ENCODE results near the gene AKAP14.

The AKAP14 gene

DNA sequence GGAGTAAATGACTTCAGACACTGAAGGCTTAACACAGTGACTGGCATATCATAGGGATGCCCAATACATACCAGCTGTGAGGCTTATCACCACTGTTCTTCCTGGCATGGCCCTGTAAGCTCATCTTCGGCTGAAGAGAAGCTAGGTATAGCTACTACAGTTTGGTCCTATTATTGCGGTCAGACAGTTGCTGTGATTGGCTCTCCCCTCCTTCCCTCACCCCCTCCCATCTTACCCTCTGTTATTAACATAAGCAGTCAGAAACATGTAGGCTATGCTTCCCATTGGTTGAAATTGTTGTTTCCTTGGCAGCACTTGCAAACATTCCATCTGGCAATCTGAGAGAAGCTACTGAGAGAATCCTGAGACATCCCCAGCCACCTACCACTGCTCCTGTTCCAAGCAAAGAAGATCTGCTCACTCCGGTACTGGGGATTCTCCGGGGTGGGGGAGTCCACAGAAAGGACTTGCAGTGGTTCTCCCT lies at the start of gene AKAP14:
AKAP14 (plus strand) TSS at position 51 of the 484 bp plus-strand sequence. CDS start 7,331 bp downstream, outside the sequence.
- TF ChIP-seq, protein P1, sequence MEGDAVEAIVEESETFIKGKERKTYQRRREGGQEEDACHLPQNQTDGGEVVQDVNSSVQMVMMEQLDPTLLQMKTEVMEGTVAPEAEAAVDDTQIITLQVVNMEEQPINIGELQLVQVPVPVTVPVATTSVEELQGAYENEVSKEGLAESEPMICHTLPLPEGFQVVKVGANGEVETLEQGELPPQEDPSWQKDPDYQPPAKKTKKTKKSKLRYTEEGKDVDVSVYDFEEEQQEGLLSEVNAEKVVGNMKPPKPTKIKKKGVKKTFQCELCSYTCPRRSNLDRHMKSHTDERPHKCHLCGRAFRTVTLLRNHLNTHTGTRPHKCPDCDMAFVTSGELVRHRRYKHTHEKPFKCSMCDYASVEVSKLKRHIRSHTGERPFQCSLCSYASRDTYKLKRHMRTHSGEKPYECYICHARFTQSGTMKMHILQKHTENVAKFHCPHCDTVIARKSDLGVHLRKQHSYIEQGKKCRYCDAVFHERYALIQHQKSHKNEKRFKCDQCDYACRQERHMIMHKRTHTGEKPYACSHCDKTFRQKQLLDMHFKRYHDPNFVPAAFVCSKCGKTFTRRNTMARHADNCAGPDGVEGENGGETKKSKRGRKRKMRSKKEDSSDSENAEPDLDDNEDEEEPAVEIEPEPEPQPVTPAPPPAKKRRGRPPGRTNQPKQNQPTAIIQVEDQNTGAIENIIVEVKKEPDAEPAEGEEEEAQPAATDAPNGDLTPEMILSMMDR (IDR thresholded peaks at IDR 0.05; ENCODE audit: low read depth, low read length), result no peak

DNA sequence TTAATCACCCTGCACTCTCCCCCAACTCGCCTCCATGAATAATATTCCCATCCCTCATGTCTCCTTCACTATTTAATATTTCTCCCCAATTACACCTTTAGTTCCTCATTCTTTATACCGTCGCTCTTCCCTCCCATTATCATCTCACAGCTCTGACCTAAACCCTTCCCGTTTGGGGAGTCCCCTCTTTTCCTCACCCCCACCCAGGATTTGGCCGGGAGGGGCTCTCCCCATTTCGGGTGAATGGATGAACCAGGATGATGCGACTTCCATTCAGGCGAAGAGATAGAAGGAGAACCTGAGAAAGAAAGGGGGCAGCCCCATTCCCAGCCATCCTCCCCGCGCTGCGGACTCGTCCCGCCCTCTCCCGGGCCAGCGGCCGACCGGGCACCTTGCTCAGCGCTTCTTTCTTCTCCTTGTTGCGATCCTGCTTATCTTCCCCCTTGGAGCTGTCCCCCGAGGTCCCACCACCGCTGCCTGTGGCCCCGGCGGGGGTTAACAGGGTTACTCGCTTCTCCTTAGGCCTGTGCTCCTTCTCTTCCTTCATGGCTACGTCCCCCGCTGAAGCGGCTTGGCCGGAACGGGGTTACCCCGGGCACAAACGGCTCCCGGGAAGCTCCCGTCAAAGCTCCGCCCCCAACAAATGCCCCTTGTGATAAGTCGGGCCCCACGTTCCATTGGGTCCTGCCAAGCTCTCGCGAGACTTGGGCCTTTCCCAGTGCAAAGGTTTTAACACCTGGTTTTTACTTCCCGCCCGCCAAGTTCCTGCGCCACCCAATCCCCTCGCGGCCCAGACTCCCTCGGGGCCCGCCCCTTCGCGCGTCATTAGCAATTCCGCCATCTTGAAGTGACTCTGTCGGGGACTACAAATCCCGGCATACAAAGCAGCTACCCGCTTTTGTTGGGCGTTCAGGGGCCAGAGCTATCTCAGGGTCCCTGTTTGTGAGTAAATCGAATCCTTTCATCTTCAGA lies 43.0 kb upstream of the AKAP14 start, which contains the start of gene UPF3B:
UPF3B (minus strand) TSS at position 582 of the 972 bp plus-strand sequence; CDS start at position 547, 35 bp downstream.
- peak; percentile 96 for DNase-seq (ENCODE audit: extremely low read depth, low read depth)

More for the DNA sequence above, at the start of gene AKAP14:
- no peak for DNase-seq (ENCODE audit: extremely low read depth, low read depth)

DNA sequence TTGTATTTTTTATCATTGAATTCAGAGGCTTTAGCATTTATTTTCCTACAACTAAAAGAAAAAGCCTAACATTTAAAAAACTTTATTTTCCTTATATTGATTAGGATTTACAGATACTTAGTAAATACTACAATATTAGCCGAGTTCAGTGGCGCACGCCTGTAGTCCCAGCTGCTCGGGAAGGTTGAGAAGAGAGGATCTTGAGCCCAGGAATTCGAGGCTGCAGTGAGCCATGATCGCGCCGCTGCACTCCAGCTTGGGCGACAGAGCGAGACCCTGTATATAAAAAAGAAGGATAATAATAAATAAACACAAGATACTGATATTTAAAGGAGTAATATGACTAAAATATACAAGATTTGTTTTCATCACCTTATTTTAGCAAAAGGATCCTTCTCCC lies 42.2 kb upstream of the AKAP14 start:
- TF ChIP-seq, protein P1 (IDR thresholded peaks at IDR 0.05; ENCODE audit: low read depth, low read length), result no peak

More for the DNA sequence above, 43.0 kb upstream of the AKAP14 start, which contains the start of gene UPF3B:
- TF ChIP-seq, protein P1 (IDR thresholded peaks at IDR 0.05; ENCODE audit: low read depth, low read length), result no peak

DNA sequence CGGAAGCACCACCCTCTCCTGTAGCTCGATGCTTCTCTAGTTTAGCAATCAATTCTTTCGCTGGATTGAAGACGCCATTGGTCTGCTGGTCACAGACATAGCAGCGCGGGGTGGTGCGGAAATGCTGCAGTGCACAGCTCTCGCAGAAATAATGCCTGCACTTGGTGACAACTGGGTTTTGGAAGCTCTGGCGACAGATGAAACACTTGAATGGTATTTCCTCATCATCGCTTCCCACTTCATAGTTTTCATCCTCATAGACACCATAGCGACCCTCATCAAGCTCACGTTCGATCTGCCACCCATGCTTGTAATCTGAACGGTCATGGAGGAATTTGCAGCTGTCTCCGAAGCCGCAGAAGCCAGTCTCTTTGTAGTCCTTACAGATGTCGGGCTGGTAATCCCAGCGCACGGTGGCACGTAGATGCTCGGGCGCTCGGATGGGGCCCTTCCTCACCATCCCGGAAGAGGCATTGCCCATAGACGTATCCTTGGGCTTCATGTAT lies 25.0 kb upstream of the AKAP14 start:
- DNase-seq (ENCODE audit: extremely low read depth, low read depth), result no peak

More for the DNA sequence above, 42.2 kb upstream of the AKAP14 start:
- no peak for DNase-seq (ENCODE audit: extremely low read depth, low read depth)

DNA sequence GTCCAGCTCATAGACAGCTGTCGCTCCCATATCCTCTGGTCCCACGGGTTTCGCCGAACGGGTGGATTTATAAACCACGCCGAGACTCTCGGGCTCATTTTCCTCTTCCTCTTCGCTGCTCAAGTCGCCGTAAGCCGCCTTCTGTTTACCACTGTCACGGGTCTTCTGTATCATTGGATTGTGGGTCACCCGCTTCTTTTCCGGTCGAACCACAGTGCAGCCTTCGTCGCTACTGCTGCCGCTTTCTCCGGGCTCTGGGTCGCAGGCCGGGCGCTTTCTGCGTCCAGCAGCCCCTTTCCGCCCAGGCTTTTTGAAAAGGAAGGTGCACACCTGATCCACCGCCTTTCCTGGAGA lies 24.5 kb upstream of the AKAP14 start:
- DNase-seq (ENCODE audit: extremely low read depth, low read depth), result no peak

More for the DNA sequence above, 25.0 kb upstream of the AKAP14 start:
- TF ChIP-seq, protein P1 (IDR thresholded peaks at IDR 0.05; ENCODE audit: low read depth, low read length), result no peak

DNA sequence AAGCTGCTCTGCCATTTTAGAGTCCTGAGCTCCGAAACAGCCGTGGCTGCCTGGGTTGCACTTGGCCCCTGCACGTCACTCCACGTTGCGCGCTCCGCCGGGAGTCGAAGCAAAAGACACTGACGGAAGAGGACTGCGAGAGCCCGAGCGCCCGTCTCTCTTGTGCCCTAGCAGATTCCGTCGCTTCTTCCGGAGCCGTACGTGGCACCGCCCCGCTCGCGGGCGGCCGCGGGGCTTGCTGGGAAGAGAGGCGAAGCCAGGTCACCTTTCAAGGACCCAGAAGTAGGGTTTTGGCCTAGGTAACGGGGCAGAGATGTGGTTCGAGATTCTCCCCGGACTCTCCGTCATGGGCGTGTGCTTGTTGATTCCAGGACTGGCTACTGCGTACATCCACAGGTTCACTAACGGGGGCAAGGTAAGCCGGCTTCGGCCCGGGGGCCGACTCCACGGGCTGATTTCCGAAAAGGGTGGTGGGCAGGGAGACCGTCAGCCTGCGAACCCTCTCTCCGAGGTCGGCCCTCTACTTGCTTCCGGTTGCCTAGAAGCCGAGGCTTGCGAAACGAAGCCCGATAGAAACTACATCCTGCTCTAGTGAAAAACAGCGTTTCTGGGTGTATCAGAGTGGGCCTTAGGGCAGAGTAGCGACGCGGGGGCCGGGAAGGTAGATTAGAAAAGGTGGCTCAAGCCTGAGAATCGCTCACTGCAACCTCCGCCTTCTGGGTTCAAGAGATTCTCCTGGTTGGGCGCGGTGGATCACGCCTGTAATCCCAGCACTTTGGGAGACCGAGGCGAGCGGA lies 23.9 kb upstream of the AKAP14 start, which contains the start of the genes NDUFA1 and RNF113A:
NDUFA1 (plus strand) TSS at position 234 of the 797 bp plus-strand sequence; CDS start at position 314, 80 bp downstream.
RNF113A (minus strand) TSS at position 135 of the 797 bp plus-strand sequence; CDS start at position 15, 120 bp downstream.
- DNase-seq (ENCODE audit: extremely low read depth, low read depth), result peak; percentile 52
- TF ChIP-seq, protein P1 (IDR thresholded peaks at IDR 0.05; ENCODE audit: low read depth, low read length), result no peak

More for the DNA sequence above, 24.5 kb upstream of the AKAP14 start:
- TF ChIP-seq, protein P1 (IDR thresholded peaks at IDR 0.05; ENCODE audit: low read depth, low read length), result no peak
